D341Med (cell line): ENCODE results near the gene KCNIP4.

Source experiments
- DNase-seq: peaks from one replicate; pipeline ENCODE4 v3.0.0; 2012; ENCODE audit warnings: low spot score

KCNIP4 gene

DNA sequence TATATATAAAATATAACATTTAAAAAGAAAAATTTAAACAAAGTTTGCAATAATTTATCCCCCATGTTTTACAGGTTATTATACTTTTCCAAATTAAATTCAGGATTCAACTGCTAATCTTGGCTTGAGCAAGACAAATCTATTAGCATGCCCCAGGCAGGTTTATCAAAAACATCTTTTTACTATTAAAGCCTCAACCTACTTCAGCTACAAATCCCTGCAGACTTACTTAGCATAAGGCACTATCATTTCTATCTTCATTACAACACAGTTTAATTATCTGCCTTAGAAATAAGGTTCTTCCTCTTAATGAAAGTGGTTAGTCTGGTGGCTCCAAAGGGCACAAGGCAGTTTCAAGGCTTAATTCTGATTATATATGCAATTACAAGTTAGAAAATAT is 770.7 kb downstream of the KCNIP4 start:
- no peak for DNase-seq

DNA sequence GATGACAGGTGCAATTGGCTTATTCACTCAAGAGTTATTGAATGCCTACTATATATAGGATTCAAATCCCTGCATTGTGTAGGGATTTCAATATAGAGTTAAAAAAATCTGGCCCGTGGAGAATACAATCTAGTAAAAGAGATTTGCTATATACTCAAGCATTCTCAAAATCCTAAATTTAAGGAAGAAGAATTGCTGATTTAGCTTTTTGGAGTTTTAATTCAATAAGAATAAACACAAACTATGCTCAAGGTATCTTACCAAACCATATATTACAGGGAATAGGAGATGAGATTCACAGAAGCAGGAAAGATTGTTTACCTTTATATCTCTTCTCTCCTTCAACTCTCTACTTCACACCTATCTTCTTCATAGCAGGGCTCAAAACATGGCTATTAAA is 771.5 kb downstream of the KCNIP4 start:
- DNase-seq, result no peak

DNA sequence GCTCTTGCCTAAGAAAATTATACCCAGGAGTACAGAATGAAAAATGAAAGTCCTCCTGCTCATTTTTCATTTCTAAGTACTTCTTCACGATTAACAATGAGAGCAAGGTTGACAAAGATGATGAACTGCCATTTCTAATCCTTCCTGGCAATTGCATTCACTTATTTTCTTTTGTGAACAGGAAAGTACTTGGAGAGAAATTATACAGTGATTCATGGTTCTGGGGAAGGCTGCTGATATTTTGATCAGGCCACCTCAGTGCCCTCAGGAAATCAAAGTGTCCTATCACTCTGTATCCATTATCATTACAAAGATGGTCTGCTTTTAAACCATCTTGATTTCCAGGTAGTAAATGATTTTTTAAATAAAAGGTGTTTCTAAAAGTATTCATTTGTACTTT is 780.9 kb downstream of the KCNIP4 start:
- DNase-seq, result no peak

DNA sequence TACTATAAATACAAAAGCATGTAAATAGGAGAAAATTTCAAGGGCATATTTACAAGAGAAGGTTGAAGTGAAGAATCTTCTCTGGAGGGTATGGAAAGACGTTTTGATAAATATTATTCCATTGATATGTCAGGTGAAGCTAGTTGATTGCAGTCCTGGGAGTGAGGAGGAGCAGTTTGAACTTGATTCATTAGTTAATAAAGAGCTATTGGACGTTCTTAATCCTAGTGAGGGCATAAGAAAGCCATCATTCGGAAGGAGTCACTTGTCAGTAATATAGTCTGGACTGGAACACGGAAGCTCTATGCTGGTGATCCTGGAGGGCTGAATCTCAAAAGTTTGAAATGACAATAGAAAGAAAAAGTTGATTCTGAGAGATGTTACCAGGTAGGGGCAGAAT is 793.2 kb downstream of the KCNIP4 start:
- no peak for DNase-seq

DNA sequence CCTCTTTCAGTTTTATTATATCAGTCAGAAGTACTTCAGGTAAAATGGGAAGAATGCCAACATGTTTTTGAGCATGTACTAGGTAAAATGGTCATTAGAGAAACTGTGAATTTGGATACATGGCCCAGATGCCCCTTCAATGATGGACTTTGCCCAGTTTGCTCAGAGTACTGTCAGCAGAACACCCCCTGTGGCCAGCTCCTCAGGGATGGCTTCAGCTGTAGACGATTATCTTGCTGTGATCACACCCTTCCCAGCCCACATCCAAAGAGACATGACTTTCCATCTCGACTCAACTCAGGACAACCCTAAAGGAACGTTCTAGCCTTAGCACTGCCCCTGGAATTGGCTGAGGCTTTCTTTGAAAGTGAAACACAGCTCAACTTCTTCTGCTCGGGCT is 809.2 kb downstream of the KCNIP4 start:
- DNase-seq, result no peak

DNA sequence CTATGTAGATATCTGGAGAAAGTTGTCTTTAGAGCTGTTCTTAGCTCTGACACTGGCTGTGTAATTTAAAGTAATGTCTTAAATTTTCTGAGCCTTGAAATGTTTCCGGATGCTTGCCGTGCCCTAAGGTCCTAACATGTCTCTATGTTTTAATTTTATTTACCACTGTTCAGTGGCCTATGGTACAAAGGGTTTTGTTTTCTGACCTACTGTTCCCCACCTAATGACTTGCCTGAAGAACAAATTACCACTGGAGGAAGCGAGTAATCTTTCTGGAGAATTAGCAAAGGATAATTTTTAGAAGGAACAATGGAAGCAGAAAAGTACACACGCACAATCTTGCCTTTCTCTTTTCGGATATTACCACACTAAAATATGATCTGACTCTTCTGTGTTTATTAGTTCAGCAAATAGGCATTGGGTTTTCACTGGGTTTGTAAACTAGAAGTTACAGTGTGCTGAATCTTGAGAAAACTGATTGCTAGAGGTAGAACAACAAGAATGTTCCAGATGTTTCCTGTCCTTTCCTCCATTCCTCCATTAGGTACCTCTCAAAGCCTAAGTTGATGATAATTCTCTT is 812.4 kb downstream of the KCNIP4 start:
- no peak for DNase-seq

DNA sequence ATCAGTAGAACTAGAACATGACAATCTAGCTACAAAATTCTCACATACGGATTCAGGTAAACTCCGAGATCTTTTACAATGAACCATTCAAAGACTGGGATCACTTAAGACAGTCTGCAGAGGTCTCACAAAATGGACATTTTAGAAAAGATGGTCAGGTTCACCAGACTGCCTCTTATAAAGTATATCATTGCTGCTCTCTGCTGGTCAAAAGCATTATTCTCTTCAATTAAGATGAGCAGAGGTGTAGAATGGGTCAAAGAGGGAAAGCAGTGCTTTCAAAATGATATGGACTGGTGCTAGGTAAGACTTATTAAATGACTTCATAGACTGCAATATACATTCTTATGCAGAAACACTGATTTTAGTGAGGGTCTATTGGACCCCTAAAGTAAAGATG is 813.6 kb downstream of the KCNIP4 start:
- DNase-seq, result peak; percentile 39

DNA sequence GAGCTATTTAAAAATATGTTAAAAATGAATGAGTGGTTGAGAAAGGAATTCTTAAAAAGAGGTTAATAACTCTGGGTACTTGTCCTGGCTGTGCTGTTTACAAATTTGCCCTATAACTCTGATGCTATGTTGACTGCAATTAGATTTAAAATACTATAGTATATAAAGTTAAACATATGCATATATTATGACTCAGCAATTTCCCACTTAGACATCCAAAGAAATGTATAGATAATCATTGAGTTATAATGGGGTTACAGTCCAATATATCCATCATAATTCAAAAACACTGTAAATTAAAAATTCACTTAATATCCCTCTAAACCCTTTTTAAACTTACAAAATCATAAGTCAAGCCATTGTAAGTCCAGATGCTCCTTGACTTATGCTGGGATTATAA is 818.0 kb downstream of the KCNIP4 start:
- DNase-seq, result no peak

DNA sequence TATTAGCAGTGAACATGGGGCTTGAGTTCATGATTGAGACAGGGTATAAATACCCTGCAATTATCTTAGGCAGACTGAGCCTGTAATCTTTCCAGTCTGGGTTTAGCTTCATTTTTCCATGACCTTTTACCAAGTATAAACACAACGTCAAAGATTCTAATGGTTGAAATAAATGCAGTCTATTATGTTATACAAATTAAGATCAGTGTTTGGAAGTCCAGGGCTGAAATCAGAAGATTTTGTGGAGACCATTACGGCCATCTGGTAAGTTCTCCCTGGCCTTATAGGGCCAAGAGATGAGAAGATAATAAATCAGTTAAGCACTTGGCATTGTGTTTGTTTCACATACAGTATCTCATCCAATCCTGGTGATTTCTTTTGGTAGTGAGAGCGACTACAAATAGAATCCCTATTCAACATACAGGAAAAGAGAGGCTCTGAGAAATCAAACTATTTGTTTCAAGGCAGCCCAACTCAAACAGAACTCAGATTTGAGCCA is 822.5 kb downstream of the KCNIP4 start:
- DNase-seq, result no peak

DNA sequence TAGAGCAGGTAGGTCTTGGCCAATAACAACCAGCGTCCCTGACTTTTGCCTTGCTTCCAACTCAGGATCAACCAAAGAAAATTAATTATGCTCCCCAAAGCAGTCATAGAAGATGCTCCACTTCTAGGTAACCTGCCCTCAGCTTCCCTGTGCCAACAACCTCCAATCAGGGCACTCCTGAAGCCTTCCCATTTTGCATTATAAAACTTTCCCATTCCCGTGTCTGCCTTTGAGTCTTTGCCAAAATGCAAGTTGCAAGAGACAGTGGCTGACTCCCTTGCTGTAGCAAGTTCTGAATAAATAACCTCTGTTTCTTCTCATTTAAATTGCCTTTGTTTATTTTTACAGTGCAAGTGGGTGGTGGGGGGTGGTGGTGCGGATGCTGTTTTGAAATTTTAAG is 830.3 kb downstream of the KCNIP4 start:
- DNase-seq, result no peak

DNA sequence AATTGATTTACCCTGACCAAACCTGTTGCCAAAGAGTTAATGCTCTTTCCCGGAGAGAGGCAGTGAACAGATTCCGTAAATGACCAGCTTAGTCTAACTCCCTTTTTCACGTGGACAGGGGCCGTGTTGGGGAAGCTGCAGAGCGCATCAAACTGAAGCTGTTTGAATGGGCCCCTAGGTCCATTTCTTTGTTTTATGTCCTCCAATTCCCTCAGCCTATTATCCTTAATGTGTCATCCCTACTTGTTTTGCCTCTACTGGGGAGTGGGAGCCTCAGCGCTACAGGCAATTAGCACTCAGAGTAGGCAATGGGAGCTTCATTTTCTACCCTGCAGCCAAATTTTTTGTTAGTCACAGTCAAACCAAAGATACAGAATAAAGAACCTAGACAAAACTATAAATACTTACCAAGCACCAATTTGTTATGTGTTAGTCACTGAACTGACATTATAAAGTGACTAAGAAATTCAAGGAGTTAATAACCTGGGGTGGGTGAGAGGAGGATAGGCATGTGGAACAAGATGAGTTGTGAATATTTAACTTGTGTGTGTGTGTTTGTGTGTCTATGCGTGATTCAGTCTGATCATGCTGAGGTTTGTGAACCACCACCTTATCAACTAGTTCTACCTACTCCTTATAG is 830.9 kb downstream of the KCNIP4 start:
- DNase-seq, result no peak

DNA sequence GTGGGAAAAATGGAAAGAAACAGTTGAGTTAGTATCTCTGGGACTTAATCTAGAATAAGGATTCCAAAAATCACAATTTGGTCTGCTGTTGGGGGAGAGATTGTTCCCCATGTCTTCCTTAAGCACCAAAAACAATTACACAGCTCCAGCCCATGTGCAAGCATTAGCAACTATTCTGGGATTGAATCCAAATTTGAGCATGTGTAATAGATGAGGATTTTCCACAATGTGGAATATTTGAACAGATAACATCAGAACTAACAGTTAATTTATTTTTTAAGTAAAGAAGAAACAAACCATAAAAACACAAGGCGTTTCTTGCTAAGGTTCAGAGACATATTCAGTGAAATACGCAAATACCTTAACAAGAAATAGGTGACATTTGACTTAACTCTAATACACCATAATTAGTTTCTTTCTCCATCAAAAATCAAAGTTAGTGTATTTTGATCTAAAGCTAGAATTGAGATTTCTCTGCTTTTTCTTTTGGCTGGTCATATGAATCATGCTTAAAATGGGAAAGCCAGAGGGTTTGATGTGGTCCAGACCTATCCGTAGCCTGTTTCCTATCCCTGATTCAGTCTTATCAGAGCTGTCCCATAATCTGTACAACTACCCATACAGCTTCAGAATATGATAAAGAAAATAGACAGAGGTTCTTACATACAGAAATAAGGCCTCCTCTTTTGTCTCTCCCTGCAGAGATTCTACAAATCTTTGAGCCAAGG is 834.9 kb downstream of the KCNIP4 start:
- no peak for DNase-seq

DNA sequence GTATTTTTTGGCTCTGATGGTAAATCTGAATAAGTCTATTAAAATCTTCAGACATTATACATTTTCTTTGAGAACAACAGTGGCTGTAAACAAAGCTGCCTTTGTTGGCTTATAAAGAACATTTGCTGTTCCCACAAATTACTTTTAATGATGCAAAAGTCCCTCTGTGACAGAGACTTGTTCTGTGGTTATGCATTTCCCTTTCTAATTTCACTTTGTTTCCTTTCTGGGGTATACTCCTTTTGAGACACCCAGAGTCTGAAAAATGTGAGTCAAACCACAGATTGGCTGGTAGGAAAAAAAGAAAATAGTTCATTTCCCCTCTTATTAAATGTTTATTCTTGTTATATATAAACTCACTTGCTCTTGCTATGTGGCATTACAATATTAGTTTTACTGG is 845.9 kb downstream of the KCNIP4 start:
- no peak for DNase-seq

DNA sequence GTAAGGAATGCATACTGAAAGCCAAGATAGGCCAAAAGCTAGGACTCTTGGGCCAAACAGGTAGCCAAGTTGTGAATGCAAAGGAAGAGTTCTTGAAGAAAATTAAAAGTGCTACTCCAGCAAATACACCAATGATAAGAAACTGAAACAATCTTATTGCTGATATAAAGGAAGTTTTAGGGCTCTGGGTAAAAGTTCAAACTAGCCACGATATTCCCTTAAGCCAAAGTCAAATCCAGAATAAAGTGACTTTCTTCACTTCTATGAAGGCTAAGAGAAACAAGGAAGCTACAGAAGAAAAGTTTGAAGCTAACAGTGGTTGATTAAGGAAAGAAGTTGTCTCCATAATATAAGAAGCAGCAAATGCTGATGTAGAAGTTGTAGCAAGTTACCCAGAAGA is 850.7 kb downstream of the KCNIP4 start:
- no peak for DNase-seq

DNA sequence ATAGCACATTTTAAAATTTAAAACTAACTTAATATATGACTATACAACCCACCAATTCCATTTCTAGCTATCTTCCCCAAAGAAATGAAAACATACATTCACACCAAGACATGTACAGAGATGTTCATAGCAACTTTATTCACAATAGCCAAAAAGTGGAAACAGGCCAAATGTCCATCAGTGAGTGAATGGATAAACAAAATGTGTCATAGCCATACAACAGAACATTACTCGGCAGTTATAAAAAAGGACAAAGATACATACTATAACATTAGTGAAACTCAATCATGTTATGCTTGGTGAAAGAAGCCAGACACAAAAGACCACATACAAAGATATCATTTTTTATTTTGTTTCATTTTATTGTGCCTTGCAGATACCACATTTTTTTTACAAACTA is 851.5 kb downstream of the KCNIP4 start:
- no peak for DNase-seq

DNA sequence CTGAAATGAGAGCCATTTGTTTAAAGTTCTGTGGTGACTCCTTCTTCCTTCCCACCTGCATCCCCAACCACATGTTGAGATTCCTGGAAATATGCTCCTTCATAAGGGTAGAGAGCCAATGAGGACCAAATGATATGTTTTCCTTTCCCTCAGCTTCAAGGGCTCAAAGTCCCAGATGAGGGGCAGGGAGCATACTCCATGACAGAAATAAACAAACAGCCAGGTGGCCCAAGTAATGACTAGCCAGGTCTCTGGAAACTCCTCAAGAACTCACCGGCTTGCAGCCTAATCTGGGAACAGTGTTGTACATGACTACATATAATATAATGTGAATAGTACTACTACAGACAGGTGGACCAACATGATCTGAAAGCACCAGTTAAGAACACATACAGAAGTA is 856.0 kb downstream of the KCNIP4 start:
- no peak for DNase-seq

DNA sequence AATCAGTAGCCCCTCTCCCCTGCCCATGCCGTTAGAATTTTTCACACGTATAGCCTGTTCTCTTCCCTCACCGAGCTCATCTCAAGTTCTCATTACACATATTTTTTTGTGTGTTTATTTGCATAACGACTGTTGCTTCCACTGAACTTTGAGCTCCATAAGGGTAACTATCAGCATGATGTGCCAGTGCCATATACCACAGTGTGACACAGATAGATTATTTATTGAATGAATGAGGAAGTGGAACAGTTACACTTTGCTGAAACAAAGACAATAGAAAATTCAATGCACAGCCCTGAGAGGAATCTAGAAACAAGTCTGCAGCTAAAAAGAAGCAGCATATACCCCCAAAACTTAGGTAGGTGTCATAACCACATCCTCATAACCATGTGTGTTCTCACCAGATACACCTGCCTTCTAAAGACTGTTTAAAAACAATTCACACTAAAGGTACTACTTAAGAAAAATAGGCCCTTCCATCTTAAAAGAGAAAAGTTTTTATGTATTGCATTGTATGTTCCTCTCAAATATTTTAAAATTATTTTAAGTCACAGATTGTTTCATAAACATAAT is 858.4 kb downstream of the KCNIP4 start:
- DNase-seq, result no peak

DNA sequence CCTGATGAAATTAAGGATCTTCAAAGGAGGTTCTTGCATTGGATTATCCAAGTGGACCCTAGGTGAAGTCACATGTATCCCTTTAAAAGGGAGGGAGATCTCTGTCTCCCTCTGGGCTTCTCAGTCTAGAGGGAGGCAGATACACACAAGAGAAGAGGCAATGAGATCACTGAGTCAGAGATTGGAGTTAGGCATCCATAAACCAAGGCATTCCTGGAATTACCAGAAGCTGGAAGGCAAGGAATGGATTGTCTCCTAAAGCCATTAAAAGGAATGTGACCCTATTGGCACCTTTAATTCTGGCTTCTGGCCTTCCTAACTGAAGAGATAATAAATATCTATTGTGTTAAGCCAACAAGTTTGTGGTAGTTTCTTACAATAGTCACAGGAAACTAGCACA is 865.2 kb downstream of the KCNIP4 start:
- DNase-seq, result no peak

DNA sequence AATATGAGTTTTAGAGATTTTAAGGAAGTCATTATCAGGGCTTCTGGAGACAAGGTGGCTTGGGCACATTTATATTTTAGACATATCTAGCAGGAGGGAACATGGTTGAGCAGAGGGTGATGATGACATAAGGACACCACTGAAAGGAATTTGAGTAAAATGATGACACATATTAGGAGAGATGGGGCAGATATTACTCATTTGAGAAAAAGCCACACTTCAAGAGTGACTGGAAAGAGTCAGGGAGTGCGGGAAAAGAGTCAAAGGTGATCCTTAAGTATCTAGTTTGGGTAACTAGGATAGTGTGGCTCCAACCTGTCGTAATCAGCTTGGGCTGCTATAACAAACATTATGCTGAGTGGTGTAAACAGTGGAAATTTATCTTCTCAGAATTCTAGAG is 870.6 kb downstream of the KCNIP4 start:
- DNase-seq, result no peak

DNA sequence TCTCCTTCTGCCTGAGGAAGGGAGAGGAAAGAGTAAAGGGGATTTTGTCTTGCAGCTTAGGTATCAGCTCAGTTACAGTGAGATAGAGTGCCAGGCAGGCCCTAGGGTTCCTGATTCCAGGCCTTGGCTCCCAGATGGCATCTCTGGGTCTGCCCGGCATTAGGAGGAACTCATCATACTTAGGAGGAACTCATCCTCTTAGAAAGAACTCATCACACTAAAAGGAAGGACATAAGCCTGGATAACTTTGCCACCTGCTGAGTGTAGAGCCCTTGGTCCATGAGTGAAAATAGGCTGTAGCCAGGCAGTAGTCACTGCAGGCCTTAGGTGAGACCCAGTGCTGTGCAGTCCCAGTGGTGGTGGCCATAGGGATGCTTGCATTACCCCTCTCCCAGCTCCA is 881.2 kb downstream of the KCNIP4 start:
- DNase-seq, result no peak

DNA sequence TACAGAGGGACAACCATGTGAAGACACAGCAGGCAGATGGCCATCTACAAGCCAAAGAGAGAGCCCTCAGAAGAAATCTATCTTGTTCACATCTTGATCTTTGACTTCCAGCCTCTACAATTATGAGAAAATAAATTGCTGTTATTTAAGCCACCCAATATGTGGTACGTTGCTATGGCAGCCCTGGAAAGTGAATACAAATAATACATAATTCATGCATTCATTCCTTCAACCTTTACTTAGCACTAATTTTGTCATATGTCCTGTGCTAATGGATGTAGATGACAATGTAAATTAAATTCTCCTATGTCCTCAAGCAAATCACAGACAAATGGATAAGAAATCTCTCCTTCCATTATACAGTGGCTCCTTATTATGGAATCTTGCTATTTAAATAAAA is 886.7 kb downstream of the KCNIP4 start:
- DNase-seq, result no peak

DNA sequence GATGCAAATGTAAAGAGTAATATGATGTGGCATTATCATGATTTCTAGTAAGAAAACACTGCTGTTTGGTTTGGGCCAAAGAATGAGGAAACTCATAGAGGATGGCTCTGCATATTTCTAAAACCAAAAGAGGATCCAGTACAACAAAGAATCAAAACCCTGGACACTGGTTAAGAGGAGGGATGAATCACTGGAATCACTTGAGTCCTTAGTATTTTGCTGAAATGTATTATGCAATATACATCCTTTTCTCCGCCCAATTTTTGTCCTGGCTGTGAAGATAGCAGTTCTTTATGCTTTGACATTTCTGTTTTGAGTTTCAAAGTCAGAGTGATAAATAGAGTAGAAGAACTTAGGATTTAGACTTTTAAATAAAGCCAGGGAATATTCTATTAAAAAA is 902.4 kb downstream of the KCNIP4 start:
- DNase-seq, result no peak

DNA sequence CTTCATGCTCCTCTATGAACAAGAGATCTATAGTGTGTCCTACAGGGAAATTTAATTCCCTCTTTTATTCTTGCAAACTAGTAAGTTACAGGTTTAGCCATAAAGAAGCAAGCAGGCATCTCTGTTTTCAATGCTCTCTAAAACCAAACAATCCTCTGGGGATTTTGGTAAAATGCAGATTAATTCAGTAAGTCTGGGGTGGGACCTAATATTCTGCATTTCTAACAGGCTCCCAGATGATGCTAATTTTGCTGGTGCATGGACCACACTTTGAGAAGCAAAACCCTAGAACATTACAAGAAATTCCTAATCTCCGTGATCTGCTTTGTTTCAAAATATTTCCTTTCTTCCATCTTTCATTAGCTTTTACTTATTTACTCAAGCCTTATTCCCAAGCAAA is 903.5 kb downstream of the KCNIP4 start:
- DNase-seq, result no peak
